ENCODE results near the gene HIC2.
"Not testable (repeated sequence)": the region's sequence is repeated elsewhere in the genome, so short reads cannot be mapped to it uniquely, and the experiment has no call there.

Gene HIC2

DNA sequence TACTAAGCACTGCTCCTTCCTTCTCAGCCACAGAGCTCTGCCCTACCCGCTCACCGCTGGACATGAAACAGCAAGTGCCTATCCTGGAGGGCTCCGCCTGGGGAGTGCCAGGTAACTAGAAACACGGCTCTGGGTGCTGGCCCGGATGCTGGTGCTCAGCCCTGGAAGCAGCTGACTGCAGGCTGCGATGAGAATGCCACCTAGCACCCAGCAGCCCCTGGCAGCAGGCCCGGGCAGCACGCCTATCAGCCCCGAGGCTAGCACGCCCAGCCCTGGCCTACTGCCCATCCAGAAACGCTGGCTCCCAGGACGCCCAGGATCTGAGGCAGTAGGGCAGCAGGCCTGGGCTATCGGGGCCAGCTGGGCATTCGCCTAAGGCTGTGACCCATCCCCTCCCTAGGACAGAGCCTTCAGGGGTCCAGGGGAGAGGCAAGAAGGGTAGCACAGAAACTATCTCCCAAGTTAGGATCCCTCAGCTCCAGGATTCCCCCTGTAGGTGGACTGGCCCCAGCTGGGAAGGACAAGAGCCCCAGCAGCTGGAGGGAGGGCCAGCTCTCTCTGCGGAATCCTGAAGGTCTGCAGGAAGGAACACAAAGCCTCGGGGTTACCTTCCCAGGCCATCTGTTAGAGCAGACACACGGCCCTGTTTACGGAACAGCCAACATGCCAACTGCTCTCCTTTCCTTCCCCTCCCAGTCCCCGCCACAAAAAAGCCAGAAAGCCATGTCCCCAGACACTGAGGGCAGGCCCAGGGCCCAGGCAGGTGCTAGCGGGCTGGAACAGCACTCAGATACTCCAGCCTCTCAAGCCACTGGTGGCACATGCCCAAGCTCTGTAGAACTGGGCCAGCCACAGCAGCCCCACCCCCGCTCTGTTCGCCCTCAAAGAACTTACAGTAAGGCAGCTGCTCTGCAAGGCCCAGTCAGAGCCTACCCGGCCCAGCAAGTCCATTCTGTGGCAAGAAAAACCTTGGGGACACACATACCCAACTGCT, 76.9 kb downstream of the HIC2 start:
- DNase-seq (ENCODE audit: low read depth) = not testable (repeated sequence)

- not testable (repeated sequence) for DNase-seq (ENCODE audit: low read depth)
These were observed 80.8 kb downstream of the HIC2 start for GRCh38 chr22:21497984-21498383.

DNA sequence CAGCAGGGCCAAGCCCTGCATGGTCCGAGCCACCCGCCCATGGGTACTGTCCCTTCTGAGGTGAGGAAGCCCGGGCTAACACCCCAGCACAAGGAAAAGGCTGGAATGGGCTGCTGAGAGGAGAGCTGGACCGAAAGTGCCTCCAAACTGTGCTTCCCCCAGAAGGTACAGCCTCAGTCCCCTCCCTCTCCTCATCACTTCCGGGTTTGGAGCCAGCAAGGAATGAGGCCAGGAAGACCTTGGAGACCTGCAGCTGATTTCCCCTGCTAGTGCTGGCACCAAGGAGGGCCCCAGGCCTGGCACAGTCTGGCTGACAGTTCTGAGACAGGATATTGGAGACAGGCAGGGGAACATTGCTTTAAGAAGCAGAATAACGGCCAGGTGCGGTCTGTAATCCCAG, 81.3 kb downstream of the HIC2 start:
- DNase-seq (ENCODE audit: low read depth) = not testable (repeated sequence)

GRCh38 chr22:21499623-21500506, 82.7 kb downstream of the HIC2 start:
- not testable (repeated sequence) for DNase-seq (ENCODE audit: low read depth)

Data from iris pigment epithelial cell (primary cell).